Hepatocyte (in vitro differentiated cells): ENCODE results near the gene ALPG. TPM values are rescaled to one million over a fixed set of nuclear protein-coding genes. Genes with fewer than 3 reads are reported as not detected.
"Not testable (repeated sequence)": the region's sequence is repeated elsewhere in the genome, so short reads cannot be mapped to it uniquely, and the experiment has no call there.

Experiments used
- DNase-seq: peaks from one replicate; pipeline ENCODE4 v3.0.0-alpha.2; 2016; ENCODE audit warnings: low spot score
- H2AFZ ChIP-seq: fragments of 200-600 bp; sonication (generic); 2 replicates; pipeline ENCODE4 v1.6.0; 2016; ENCODE audit warnings: antibody characterized with exemption, mild to moderate bottlenecking
- H3K27ac ChIP-seq: fragments of 200-600 bp; sonication (generic); 2 replicates; pipeline ENCODE4 v1.5.1; 2016; ENCODE audit warnings: mild to moderate bottlenecking
- H3K27me3 ChIP-seq: fragments of 200-600 bp; sonication (generic); 2 replicates; pipeline ENCODE4 v1.6.1; 2016
- H3K36me3 ChIP-seq: fragments of 200-600 bp; sonication (generic); replicated peaks from 2 replicates; pipeline ENCODE4 v1.5.1; 2016; ENCODE audit warnings: low read depth; ENCODE audit not compliant: insufficient read depth
- H3K4me1 ChIP-seq: fragments of 200-600 bp; sonication (generic); 2 replicates; pipeline ENCODE4 v1.5.1; 2016; ENCODE audit warnings: mild to moderate bottlenecking, moderate library complexity; ENCODE audit not compliant: insufficient read depth
- H3K4me2 ChIP-seq: fragments of 200-600 bp; sonication (generic); 2 replicates; pipeline ENCODE4 v1.6.0; 2016
- H3K4me3 ChIP-seq: fragments of 200-600 bp; sonication (generic); 2 replicates; pipeline ENCODE4 v1.5.1; 2016; ENCODE audit warnings: mild to moderate bottlenecking
- H3K79me2 ChIP-seq: fragments of 200-600 bp; sonication (generic); 2 replicates; pipeline ENCODE4 v1.6.0; 2017; ENCODE audit warnings: mild to moderate bottlenecking
- H3K9me2 ChIP-seq: fragments of 200-600 bp; sonication (generic); replicated peaks from 2 replicates; pipeline ENCODE4 v1.6.0; 2017; ENCODE audit warnings: mild to moderate bottlenecking; ENCODE audit not compliant: insufficient read depth
- H3K9me3 ChIP-seq: fragments of 200-600 bp; sonication (generic); 2 replicates; pipeline ENCODE4 v1.5.1; 2016; ENCODE audit warnings: low read depth, mild to moderate bottlenecking
- H4K20me1 ChIP-seq: fragments of 200-600 bp; sonication (generic); 2 replicates; pipeline ENCODE4 v1.6.0; 2016; ENCODE audit warnings: mild to moderate bottlenecking; ENCODE audit not compliant: insufficient read depth, poor library complexity, severe bottlenecking
- EZH2 ChIP-seq: fragments of 200-600 bp; sonication (generic); IDR thresholded peaks from 2 replicates; pipeline ENCODE4 v1.6.1; 2016; ENCODE audit warnings: antibody characterized with exemption, mild to moderate bottlenecking, borderline replicate concordance
- EZH2phosphoT487 ChIP-seq: fragments of 200-600 bp; sonication (generic); IDR thresholded peaks from one replicate; pipeline ENCODE4 v1.6.1; 2018; ENCODE audit warnings: antibody characterized with exemption, mild to moderate bottlenecking, low read depth, moderate library complexity; ENCODE audit not compliant: unreplicated experiment, severe bottlenecking
- WGBS: methylation state at CpG from one replicate; pipeline ENCODE4 v1.1.6; 2016; ENCODE audit warnings: low lambda C conversion rate; ENCODE audit errors: missing lambda C conversion rate; 5-methylcytosine and 5-hydroxymethylcytosine counted together
- polyA plus RNA-seq: library from polyadenylated mRNA; unstranded; fragments of >200 nt; fragmentation: Nextera tagmentation; extraction: Ambion mirVana; gene quantifications from 2 replicates; pipeline ENCODE4 v1.2.1, GENCODE V29; 2016
- total RNA-seq: library from RNA; depleted of rRNA; stranded (reverse); fragments of >200 nt; gene quantifications from 2 replicates; pipeline ENCODE4 v1.2.3, GENCODE V29; 2014
- TF ChIP-seq, protein P1 (sequence below): fragments of 200-600 bp; sonication (generic); IDR thresholded peaks from 2 replicates; pipeline ENCODE4 v1.5.1; 2016; ENCODE audit warnings: antibody characterized with exemption, mild to moderate bottlenecking; ENCODE audit not compliant: poor library complexity

The ALPG gene
- total RNA-seq (0.16 and 1.5 TPM in 2 replicates), polyA plus RNA-seq (0.08 and 0.86 TPM in 2 replicates)

DNA sequence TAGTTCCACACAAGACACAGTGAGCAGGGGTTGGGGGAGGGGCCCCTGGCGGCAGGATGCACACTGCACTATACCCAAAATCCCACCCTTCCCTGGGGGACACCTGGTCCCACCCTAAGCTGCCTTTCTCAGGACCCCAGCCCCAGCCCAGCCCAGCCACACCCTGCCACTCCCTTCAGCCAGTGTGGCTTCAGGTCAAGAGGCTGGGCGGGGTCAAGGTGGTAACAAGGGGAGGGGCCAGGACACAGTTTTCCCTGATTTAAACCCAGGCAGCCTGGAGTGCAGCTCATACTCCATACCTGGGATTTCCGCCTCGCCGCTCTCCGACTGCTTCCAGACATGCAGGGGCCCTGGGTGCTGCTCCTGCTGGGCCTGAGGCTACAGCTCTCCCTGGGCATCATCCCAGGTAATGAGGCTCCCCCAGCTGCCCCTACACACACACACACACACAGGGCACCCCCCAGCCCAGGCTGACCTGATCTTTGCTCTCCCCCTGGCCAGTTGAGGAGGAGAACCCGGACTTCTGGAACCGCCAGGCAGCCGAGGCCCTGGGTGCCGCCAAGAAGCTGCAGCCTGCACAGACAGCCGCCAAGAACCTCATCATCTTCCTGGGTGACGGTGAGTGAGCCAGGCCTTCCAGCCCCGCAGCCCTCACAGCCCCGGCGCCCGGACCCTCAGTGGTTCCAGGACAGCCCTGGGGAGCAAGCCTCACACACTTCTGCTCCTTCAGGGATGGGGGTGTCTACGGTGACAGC, at the start of gene ALPG:
TSS of gene ALPG (plus strand) at position 289 of the 755 bp plus-strand sequence. CDS start at position 340, 51 bp downstream.
- TF ChIP-seq, protein P1, sequence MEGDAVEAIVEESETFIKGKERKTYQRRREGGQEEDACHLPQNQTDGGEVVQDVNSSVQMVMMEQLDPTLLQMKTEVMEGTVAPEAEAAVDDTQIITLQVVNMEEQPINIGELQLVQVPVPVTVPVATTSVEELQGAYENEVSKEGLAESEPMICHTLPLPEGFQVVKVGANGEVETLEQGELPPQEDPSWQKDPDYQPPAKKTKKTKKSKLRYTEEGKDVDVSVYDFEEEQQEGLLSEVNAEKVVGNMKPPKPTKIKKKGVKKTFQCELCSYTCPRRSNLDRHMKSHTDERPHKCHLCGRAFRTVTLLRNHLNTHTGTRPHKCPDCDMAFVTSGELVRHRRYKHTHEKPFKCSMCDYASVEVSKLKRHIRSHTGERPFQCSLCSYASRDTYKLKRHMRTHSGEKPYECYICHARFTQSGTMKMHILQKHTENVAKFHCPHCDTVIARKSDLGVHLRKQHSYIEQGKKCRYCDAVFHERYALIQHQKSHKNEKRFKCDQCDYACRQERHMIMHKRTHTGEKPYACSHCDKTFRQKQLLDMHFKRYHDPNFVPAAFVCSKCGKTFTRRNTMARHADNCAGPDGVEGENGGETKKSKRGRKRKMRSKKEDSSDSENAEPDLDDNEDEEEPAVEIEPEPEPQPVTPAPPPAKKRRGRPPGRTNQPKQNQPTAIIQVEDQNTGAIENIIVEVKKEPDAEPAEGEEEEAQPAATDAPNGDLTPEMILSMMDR, result no peak
- TF ChIP-seq EZH2 (no peak), EZH2phosphoT487 (no peak)

DNA sequence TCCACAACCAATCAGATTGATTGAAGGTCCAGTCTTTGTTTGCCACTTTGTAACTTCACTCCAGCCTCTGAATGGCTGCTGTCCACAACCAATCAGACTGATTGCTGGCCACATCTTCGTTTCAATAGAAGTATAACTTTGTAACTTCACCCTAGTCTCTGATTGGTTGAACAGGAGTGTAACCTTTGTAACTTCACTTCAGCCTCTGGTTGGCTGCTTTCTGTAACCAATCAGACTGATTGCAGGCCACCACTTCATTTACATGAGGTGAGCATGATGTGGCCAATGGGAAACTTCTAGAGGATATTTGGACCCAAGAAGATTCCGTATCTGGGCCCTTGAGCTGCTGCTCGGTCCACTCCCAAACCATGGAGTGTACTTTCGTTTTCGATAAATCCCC, 45.0 kb upstream of the ALPG start:
- no peaks in the 10 kb centered on the region for H4K20me1 ChIP-seq
- no peaks in the 10 kb centered on the region for H3K79me2 ChIP-seq
- no peak overlapping the region for H2AFZ ChIP-seq
- H3K4me3 ChIP-seq, result no peak overlapping the region
- no peaks in the 10 kb centered on the region for H3K9me2 ChIP-seq
- no peaks in the 10 kb centered on the region for H3K36me3 ChIP-seq
- no peaks in the 10 kb centered on the region for H3K9me3 ChIP-seq
- TF ChIP-seq, protein P1, result no peak
- TF ChIP-seq EZH2, result no peak
- TF ChIP-seq EZH2phosphoT487, result no peak
- H3K4me2 ChIP-seq, result no peak overlapping the region
- H3K4me1 ChIP-seq, result peaks cover 3% of the 10 kb centered on the region
- no peak overlapping the region for H3K27ac ChIP-seq
- no peaks in the 10 kb centered on the region for H3K27me3 ChIP-seq
- DNase-seq, result no peak
- WGBS, result 93% methylated on average over 5 of the region's 5 CpGs

More for the DNA sequence above, at the start of gene ALPG:
- Histone ChIP-seq H3K9me3 (no peaks in the 10 kb centered on the region), H3K4me3 (no peak within 1 kb of the TSS), H3K4me2 (no peak within 1 kb of the TSS), H3K36me3 (no peaks in the 10 kb centered on the region), H4K20me1 (no peaks in the 10 kb centered on the region), H3K27me3 (no peaks in the 10 kb centered on the region), H3K9me2 (no peaks in the 10 kb centered on the region), H3K79me2 (no peaks in the 10 kb centered on the region), H3K4me1 (no peaks in the 10 kb centered on the region), H2AFZ (no peak within 1 kb of the TSS), H3K27ac (no peak within 1 kb of the TSS)
- 95% methylated on average over 16 of the region's 17 CpGs for WGBS
- DNase-seq, result no peak

DNA sequence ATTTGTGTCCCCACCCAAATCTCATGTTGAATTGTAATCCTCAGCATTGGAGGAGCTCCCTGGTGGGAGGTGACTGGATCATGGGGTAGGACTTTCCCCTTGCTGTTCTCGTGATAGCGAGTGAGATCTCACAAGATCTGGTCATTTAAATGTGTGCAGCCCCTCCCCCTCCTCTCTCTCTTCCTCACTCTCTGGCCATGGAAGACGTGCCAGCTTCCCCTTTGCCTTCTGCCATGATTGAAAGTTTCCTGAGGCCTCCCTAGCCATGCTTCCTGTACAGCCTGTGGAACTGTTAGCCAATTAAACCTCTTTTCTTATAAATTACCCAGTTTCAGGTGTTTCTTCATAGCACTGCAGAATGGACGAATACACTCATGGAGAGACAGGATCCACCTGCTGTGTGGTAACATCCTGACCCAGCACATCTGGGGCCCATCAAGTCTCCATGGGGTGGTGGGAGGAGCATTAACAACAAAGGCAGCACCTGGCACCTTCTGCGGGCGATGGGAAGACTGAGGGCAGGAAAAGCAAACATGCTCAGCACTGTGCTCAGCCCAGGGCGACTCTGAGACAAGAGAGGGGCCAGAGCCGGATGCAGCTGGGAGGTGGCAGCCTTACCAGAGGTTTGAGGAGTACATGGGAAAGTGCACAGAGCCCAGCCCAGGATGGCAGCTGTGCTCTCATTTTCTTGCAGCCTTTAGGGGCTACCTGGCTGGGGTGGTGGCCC, 44.3 kb upstream of the ALPG start:
- WGBS, result 84% methylated on average over 8 of the region's 8 CpGs
- Histone ChIP-seq H4K20me1 (no peaks in the 10 kb centered on the region), H3K27ac (no peak overlapping the region), H3K79me2 (no peaks in the 10 kb centered on the region), H3K9me2 (no peaks in the 10 kb centered on the region), H3K4me2 (no peak overlapping the region), H3K4me1 (peaks cover 3% of the 10 kb centered on the region), H3K36me3 (no peaks in the 10 kb centered on the region), H3K9me3 (no peaks in the 10 kb centered on the region), H3K27me3 (no peaks in the 10 kb centered on the region), H3K4me3 (no peak overlapping the region), H2AFZ (no peak overlapping the region)
- TF ChIP-seq EZH2, result no peak
- TF ChIP-seq, protein P1, result no peak
- TF ChIP-seq EZH2phosphoT487, result no peak
- no peak for DNase-seq

DNA sequence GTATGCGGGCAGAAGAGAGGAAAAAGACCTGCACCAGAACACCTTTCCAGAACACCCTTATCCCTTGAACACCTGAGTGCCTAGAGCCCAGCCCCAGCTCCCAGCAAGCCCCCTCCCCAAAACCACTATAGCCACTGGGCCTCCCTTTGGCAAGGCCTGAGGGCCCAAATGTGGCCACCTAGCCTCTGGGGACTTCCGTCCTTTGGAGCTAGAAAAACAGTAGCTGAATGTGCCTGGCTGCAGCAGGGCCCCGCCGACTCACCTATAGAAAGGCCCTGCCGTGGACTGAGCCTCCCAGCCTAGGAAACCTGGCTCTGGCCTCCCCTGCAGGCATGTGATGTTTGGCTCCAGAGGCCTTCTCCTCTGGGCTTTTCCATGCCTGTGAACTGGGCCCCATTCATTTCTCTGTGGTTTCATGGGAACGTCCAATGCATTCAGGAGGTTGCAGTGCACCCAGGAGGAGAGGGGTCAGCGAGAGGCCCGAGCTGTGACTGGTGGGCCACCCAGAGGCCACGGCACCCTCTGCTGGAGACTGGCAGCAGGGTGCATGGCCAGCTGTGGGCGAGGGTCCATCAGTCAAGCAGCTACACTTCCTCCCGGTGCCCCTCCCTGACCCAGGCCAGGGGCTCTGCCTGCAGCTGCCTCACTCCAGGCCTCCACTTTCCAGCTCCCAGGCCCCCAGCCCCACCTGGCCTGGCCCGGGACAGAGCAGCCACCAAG, 43.4 kb upstream of the ALPG start:
- H3K4me2 ChIP-seq, H3K4me1 ChIP-seq, H4K20me1 ChIP-seq, H3K36me3 ChIP-seq, H3K4me3 ChIP-seq, H3K9me3 ChIP-seq, H3K27ac ChIP-seq, H3K27me3 ChIP-seq, H2AFZ ChIP-seq, H3K79me2 ChIP-seq, H3K9me2 ChIP-seq, DNase-seq: not testable (repeated sequence)
- WGBS, result 84% methylated on average over 12 of the region's 12 CpGs
